Neural cell (in vitro differentiated cells): ENCODE data around the gene CALHM2.

Source experiments
- CTCF ChIP-seq: fragments of 450-650 bp; IDR thresholded peaks from 2 replicates; pipeline ENCODE4 v1.5.1; 2014; ENCODE audit warnings: antibody characterized with exemption, mild to moderate bottlenecking, moderate library complexity; ENCODE audit not compliant: poor library complexity, severe bottlenecking
- EP300 ChIP-seq: fragments of 450-650 bp; conservative IDR thresholded peaks from 2 replicates; pipeline ENCODE4 v1.6.1; 2014; ENCODE audit warnings: antibody characterized with exemption, mild to moderate bottlenecking, moderate library complexity; ENCODE audit not compliant: poor library complexity, severe bottlenecking
- EZH2 ChIP-seq: fragments of 200-600, 300-800 bp; shearing (Covaris generic), sonication (generic); IDR thresholded peaks from 2 replicates; pipeline ENCODE4 v1.6.1; 2014; ENCODE audit warnings: antibody characterized with exemption, low read length, borderline replicate concordance, mild to moderate bottlenecking; ENCODE audit not compliant: insufficient read depth, poor library complexity, severe bottlenecking
- MXI1 ChIP-seq: fragments of 450-650 bp; conservative IDR thresholded peaks from 2 replicates; pipeline ENCODE4 v1.6.1; 2014; ENCODE audit warnings: antibody characterized with exemption, mild to moderate bottlenecking; ENCODE audit not compliant: poor library complexity, severe bottlenecking
- POLR2AphosphoS5 ChIP-seq: IDR thresholded peaks from 2 replicates; pipeline ENCODE4 v1.6.1; 2012
- RAD21 ChIP-seq: fragments of 450-650 bp; conservative IDR thresholded peaks from 2 replicates; pipeline ENCODE4 v1.6.1; 2014; ENCODE audit warnings: antibody characterized with exemption, mild to moderate bottlenecking, moderate library complexity
- TF ChIP-seq, protein P1 (sequence below): IDR thresholded peaks from 2 replicates; pipeline ENCODE4 v1.6.1; 2012; ENCODE audit warnings: borderline replicate concordance

DNA sequence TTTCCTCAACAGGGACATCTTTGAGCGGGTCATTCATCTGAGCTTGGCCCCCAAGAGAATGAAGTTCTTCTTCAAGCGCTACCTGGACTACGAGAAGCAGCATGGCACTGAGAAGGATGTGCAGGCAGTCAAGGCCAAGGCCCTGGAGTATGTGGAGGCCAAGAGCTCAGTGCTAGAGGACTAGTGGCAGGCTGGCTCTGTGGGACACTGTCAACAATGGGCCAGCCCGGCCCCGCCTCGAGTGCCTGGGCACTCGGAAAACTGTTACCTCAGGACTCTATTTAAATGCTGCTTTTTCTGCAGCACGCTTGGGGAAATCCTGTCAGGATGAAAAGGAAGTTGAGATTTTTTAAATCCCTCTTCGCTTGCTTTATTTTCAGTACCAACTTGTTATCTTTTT lies 6.8 kb downstream of the CALHM2 start:
- TF ChIP-seq EZH2: no peak
- no peak for TF ChIP-seq EP300
- TF ChIP-seq CTCF: no peak
- no peak for TF ChIP-seq RAD21
- no peak for TF ChIP-seq MXI1
- TF ChIP-seq POLR2AphosphoS5: no peak
- TF ChIP-seq, protein P1, sequence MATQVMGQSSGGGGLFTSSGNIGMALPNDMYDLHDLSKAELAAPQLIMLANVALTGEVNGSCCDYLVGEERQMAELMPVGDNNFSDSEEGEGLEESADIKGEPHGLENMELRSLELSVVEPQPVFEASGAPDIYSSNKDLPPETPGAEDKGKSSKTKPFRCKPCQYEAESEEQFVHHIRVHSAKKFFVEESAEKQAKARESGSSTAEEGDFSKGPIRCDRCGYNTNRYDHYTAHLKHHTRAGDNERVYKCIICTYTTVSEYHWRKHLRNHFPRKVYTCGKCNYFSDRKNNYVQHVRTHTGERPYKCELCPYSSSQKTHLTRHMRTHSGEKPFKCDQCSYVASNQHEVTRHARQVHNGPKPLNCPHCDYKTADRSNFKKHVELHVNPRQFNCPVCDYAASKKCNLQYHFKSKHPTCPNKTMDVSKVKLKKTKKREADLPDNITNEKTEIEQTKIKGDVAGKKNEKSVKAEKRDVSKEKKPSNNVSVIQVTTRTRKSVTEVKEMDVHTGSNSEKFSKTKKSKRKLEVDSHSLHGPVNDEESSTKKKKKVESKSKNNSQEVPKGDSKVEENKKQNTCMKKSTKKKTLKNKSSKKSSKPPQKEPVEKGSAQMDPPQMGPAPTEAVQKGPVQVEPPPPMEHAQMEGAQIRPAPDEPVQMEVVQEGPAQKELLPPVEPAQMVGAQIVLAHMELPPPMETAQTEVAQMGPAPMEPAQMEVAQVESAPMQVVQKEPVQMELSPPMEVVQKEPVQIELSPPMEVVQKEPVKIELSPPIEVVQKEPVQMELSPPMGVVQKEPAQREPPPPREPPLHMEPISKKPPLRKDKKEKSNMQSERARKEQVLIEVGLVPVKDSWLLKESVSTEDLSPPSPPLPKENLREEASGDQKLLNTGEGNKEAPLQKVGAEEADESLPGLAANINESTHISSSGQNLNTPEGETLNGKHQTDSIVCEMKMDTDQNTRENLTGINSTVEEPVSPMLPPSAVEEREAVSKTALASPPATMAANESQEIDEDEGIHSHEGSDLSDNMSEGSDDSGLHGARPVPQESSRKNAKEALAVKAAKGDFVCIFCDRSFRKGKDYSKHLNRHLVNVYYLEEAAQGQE: no peak
